Transverse colon (tissue), 4 donors: ENCODE data around the gene HAUS5.

Source experiments
- EP300 ChIP-seq: sonication (generic); formaldehyde crosslinking; IDR thresholded peaks from one replicate; pipeline ENCODE4 v1.6.1; 2017; ENCODE audit warnings: antibody characterized with exemption, low read depth
- POLR2AphosphoS5 ChIP-seq, 3 donors: sonication (generic); formaldehyde crosslinking; IDR thresholded peaks; one replicate each; pipeline ENCODE4 v1.6.1; 2016; ENCODE audit warnings: antibody characterized with exemption in 3 of 3
- TF ChIP-seq, protein P1 (sequence below), 5 experiments: fragments of 200-600 bp in 3 of 5; fragments of 450-650 bp in 2 of 5; sonication (generic) in 3 of 5; IDR thresholded peaks; 1 replicate in 2 of 5; 2 replicates in 3 of 5; pipeline ENCODE4 v1.5.1; 2016 to 2017; ENCODE audit warnings: antibody characterized with exemption in 5 of 5, inconsistent platforms in 3 of 5, mild to moderate bottlenecking in 2 of 5, moderate library complexity in 1 of 5

DNA sequence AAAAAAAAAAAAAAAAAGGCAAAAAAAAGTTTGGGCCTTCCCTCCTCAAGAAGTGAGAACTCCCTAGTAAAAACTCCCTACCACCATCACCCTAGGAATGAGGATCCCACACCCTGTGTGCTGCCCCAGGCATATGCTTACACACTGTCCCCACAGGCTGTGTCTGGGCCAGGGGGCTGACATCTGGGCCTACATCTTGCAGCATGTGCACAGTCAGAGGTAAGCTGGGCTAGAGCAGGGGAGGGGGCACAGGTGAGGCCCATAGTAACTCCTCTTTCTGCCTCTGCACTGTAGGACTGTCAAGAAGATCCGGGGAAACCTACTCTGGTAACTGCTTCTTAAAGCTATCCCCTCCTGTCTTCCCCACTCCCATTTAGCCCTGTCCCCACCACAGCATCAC, 1.0 kb downstream of the HAUS5 start:
- no peak for TF ChIP-seq EP300
- TF ChIP-seq, protein P1, sequence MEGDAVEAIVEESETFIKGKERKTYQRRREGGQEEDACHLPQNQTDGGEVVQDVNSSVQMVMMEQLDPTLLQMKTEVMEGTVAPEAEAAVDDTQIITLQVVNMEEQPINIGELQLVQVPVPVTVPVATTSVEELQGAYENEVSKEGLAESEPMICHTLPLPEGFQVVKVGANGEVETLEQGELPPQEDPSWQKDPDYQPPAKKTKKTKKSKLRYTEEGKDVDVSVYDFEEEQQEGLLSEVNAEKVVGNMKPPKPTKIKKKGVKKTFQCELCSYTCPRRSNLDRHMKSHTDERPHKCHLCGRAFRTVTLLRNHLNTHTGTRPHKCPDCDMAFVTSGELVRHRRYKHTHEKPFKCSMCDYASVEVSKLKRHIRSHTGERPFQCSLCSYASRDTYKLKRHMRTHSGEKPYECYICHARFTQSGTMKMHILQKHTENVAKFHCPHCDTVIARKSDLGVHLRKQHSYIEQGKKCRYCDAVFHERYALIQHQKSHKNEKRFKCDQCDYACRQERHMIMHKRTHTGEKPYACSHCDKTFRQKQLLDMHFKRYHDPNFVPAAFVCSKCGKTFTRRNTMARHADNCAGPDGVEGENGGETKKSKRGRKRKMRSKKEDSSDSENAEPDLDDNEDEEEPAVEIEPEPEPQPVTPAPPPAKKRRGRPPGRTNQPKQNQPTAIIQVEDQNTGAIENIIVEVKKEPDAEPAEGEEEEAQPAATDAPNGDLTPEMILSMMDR (IDR thresholded peaks at IDR 0.05), result no peak
- TF ChIP-seq POLR2AphosphoS5 (IDR thresholded peaks at IDR 0.05), result no peak
